ENCODE measurements around the gene EZR. TPM values are rescaled to one million over a fixed set of nuclear protein-coding genes. Genes with fewer than 3 reads are reported as not detected.

The EZR gene
- total and polyA plus RNA-seq, 2 of the 13 experiments (the other 11 are each of a cell fraction or from before 2014, with no cell fraction given) = 34.7 to 60.3 TPM

DNA sequence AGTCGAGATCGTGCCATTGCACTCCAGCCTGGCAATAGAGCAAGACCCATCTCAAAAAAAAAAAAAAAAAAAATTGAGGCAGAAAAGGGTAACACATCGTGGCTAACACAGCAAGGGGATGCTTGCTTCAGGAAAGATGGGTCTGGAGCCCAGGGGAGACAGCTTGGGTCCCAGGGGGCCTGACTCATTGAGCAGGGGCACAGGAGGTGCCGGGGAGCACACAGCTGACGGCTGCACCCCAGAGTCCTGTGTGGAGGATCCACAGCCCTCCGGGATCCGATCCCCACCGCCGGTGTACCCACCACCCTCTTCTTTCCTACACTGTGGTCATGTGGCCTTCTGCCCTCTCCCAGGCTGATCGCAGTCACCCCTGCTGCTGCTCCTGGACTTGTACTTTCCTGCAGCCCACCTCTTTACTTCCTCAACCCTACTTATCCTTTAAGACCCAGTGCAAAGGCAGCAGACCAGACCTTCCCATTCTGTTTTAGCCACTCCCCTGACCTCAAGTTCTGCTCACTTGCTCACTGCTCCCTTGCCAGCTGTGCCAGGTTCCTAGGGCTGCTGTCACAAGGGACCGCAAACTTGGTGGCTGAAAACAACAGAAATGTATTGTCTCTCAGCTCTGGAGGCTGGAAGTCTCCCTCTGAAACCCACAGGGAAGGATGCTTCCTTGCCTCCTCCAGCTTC, 17.6 kb upstream of the EZR start:
- Histone ChIP-seq H3K4me1 (ENCODE audit: insufficient read depth, low read length) (peaks cover 17% of the 10 kb centered on the region), H3K79me2 (ENCODE audit: insufficient read depth, low read length) (no peaks in the 10 kb centered on the region), H3K4me3 (replicated peaks in 1 of 3; ENCODE audit: insufficient read depth in 1 of 3, low read depth in 2 of 3, low read length in 3 of 3) (no peak overlapping the region), H2AFZ (ENCODE audit: low read length) (no peak overlapping the region), H3K36me3 (replicated peaks in 1 of 2; ENCODE audit: control insufficient read depth in 1 of 2, insufficient read depth in 2 of 2, low read length in 2 of 2) (no peaks in the 10 kb centered on the region), H3K27me3 (ENCODE audit: control insufficient read depth in 1 of 2, insufficient read depth in 2 of 2, low read length in 2 of 2) (peaks cover 0 to 15% of the 10 kb centered on the region in 2 experiments; a peak in 1 of 5 replicates), H3K4me2 (ENCODE audit: low read depth, low read length) (no peak overlapping the region), H3K9me3 (ENCODE audit: low read length) (no peaks in the 10 kb centered on the region), H3K27ac (ENCODE audit: extremely low read length, insufficient read depth, low read length) (no peak overlapping the region), H3K9ac (ENCODE audit: insufficient read depth, low read depth, low read length) (no peak overlapping the region), H4K20me1 (ENCODE audit: insufficient read depth, low read length) (no peaks in the 10 kb centered on the region)
- in situ Hi-C loops (cut with HindIII; ENCODE audit: extremely low pct_ligation_motif_present, low pct_unique_long_range_greater_than_20kb) (no loop called here), intact Hi-C loops (cut with micrococcal nuclease; ENCODE audit: unreplicated experiment) (no loop called here)
- no peak for FAIRE-seq
- CTCF ChIA-PET (ENCODE audit: low intra/inter-chr PET ratio, low total read pairs) = no interaction called here
- POLR2A ChIA-PET = interaction anchor here (1.2 kb wide), 1 partner anchor 17 kb away, joined by 6 read pairs; the partner anchor contains the start of gene EZR
- 86% methylated on average over 8 of the region's 11 CpGs for WGBS (ENCODE audit: low lambda C conversion rate)
- no peak for DNase-seq (ENCODE audit: low spot score)
- no peak for TF ChIP-seq CEBPB (IDR thresholded peaks at IDR 0.05; ENCODE audit: borderline replicate concordance, low read depth, low read length)
- no peak for TF ChIP-seq ZNF10 (CRISPR knock-in tag; IDR thresholded peaks at IDR 0.05; ENCODE audit: borderline replicate concordance, low read depth)
- no peak for TF ChIP-seq ZNF616 (CRISPR knock-in tag; IDR thresholded peaks at IDR 0.05; ENCODE audit: low read depth)
- TF ChIP-seq NCOA2 (CRISPR knock-in tag; IDR thresholded peaks at IDR 0.05) = no peak
- no peak for TF ChIP-seq ZNF746 (CRISPR knock-in tag; IDR thresholded peaks at IDR 0.05)
- no peak for TF ChIP-seq PBX2 (CRISPR knock-in tag; IDR thresholded peaks at IDR 0.05)
- TF ChIP-seq ZNF589 (CRISPR knock-in tag; conservative IDR thresholded peaks at IDR 0.05) = no peak
- no peak for TF ChIP-seq FOSL2 (CRISPR knock-in tag; IDR thresholded peaks at IDR 0.05)
- no peak for TF ChIP-seq MYNN (CRISPR knock-in tag; IDR thresholded peaks at IDR 0.05; ENCODE audit: low read depth)
- no peak for TF ChIP-seq KDM2A (CRISPR knock-in tag; IDR thresholded peaks at IDR 0.05; ENCODE audit: borderline replicate concordance, low read depth)
- TF ChIP-seq SP5 (CRISPR knock-in tag; IDR thresholded peaks at IDR 0.05; ENCODE audit: borderline replicate concordance, low read depth) = no peak
- ATAC-seq = no peak
- BruUV-seq (replicated peaks) = no TSS peak
